K562 (cell line): Measurements from ENCODE around the gene PPP1R12B.
"Not testable (repeated sequence)": the region's sequence is repeated elsewhere in the genome, so short reads cannot be mapped to it uniquely, and the experiment has no call there.

ENCODE experiments used
- EP300 ChIP-seq: IDR thresholded peaks from 2 replicates; pipeline ENCODE4 v1.6.1; 2012; ENCODE audit warnings: low read length, improper control_type of control experiment
- EZH2 ChIP-seq: IDR thresholded peaks from 2 replicates; pipeline ENCODE4 v1.6.1; 2012; ENCODE audit warnings: low read depth, mild to moderate bottlenecking, inconsistent platforms, low read length, borderline replicate concordance
- FOS ChIP-seq: IDR thresholded peaks from 3 replicates; pipeline ENCODE4 v1.6.1; 2011; ENCODE audit not compliant: insufficient read length; ENCODE audit errors: extremely low read depth
- GATA2 ChIP-seq: sonication (generic); formaldehyde crosslinking; IDR thresholded peaks from 2 replicates; pipeline ENCODE4 v1.4.0; 2020; ENCODE audit warnings: mild to moderate bottlenecking, missing genetic modification reagents
- MAFG ChIP-seq: fragments of 450-650 bp; conservative IDR thresholded peaks from 2 replicates; pipeline ENCODE4 v1.6.1; 2016; ENCODE audit warnings: missing genetic modification characterization, missing compliant biosample characterization
- ZNF408 ChIP-seq: fragments of 250-450 bp; sonication (Bioruptor Pico); IDR thresholded peaks from 2 replicates; pipeline ENCODE4 v1.4.0; 2020; ENCODE audit warnings: low read depth, mild to moderate bottlenecking, moderate library complexity
- TF ChIP-seq, protein P1 (sequence below): sonication (generic); formaldehyde crosslinking; IDR thresholded peaks from 2 replicates; pipeline ENCODE4 v1.8.1; 2022; ENCODE audit warnings: missing genetic modification reagents

GRCh38 chr1:202520129-202520856 lies 171.8 kb downstream of the PPP1R12B start:
- TF ChIP-seq, protein P1, sequence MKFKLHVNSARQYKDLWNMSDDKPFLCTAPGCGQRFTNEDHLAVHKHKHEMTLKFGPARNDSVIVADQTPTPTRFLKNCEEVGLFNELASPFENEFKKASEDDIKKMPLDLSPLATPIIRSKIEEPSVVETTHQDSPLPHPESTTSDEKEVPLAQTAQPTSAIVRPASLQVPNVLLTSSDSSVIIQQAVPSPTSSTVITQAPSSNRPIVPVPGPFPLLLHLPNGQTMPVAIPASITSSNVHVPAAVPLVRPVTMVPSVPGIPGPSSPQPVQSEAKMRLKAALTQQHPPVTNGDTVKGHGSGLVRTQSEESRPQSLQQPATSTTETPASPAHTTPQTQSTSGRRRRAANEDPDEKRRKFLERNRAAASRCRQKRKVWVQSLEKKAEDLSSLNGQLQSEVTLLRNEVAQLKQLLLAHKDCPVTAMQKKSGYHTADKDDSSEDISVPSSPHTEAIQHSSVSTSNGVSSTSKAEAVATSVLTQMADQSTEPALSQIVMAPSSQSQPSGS (CRISPR knock-in tag), result not testable (repeated sequence)
- not testable (repeated sequence) for TF ChIP-seq ZNF408 (CRISPR knock-in tag); FOS; MAFG (tag); GATA2; EP300; EZH2
